HepG2 (cell line): ENCODE results near the gene JDP2. TPM values are rescaled to one million over a fixed set of nuclear protein-coding genes. Genes with fewer than 3 reads are reported as not detected.

Source experiments
- ATAC-seq: fragments of 200-7000 bp; cut with Tn5 transposase; 3 replicates; pipeline ENCODE4 v1.9.1; 2020; ENCODE audit warnings: mild to moderate bottlenecking, moderate library complexity
- BruUV-seq: library from RNA; stranded (reverse); fragments of 400-500 nt; replicated peaks from 2 replicates; lab custom pipeline; 2021; lab: Mats Ljungman, UMichigan
- CTCF ChIA-PET: fragments of 300-600 bp; formaldehyde crosslinking; extraction: SDS; loops from one replicate; lab custom pipeline; 2021; ENCODE audit warnings: low total read pairs, inconsistent platforms, low intra/inter-chr PET ratio; lab: Yijun Ruan, JAX
- POLR2A ChIA-PET: fragments of 350-600 bp; sonication (Branson Sonifier 250); formaldehyde crosslinking; loops from one replicate; lab custom pipeline; 2020; ENCODE audit warnings: antibody characterized with exemption, inconsistent platforms; lab: Yijun Ruan, JAX
- DNase-seq: peaks from one replicate; pipeline ENCODE4 v3.0.0-alpha.2; 2015; ENCODE audit warnings: low spot score
- FAIRE-seq: peaks from 3 replicates; lab custom pipeline; 2011; peaks lifted over from hg19 to GRCh38; lab: Jason Lieb, UNC
- H2AFZ ChIP-seq: one replicate; pipeline ENCODE4 v1.6.1; 2011; ENCODE audit warnings: low read length, inconsistent platforms
- H3K27ac ChIP-seq: fragments of 300-600 bp; 3 replicates; pipeline ENCODE4 v1.8.0; 2011; ENCODE audit warnings: mixed run types, mild to moderate bottlenecking, mixed read lengths, low read length, inconsistent platforms; ENCODE audit not compliant: insufficient read depth; ENCODE audit errors: extremely low read length
- H3K27me3 ChIP-seq, 2 experiments: fragments of 200-600 bp in 1 of 2; 2 replicates in 1 of 2; 3 replicates in 1 of 2; pipeline versions ENCODE4 v1.6.0 to v1.8.0; 2011; ENCODE audit warnings: low read length in 2 of 2, mild to moderate bottlenecking in 2 of 2, moderate library complexity in 2 of 2, inconsistent platforms in 1 of 2; ENCODE audit not compliant: insufficient read depth in 2 of 2, control insufficient read depth in 1 of 2
- H3K36me3 ChIP-seq, 2 experiments: fragments of 200-600 bp in 1 of 2; replicated peaks in 1 of 2; 2 replicates in 1 of 2; 3 replicates in 1 of 2; pipeline versions ENCODE4 v1.5.1 to v1.8.0; 2011; ENCODE audit warnings: low read length in 2 of 2, inconsistent platforms in 1 of 2; ENCODE audit not compliant: insufficient read depth in 2 of 2, control insufficient read depth in 1 of 2
- H3K4me1 ChIP-seq: 2 replicates; pipeline ENCODE4 v1.5.1; 2012; ENCODE audit warnings: low read length, inconsistent platforms; ENCODE audit not compliant: insufficient read depth
- H3K4me2 ChIP-seq: 2 replicates; pipeline ENCODE4 v1.6.0; 2011; ENCODE audit warnings: low read depth, low read length, inconsistent platforms
- H3K4me3 ChIP-seq, 3 experiments: fragments of 200-600 bp in 1 of 3; sonication (generic), shearing (Covaris generic) in 1 of 3; replicated peaks in 1 of 3; 2 replicates each; pipeline ENCODE4 v1.5.1; 2011 to 2016; ENCODE audit warnings: low read length in 3 of 3, inconsistent platforms in 2 of 3, low read depth in 2 of 3, mild to moderate bottlenecking in 2 of 3, control low read depth in 1 of 3, mixed read lengths in 1 of 3; ENCODE audit not compliant: insufficient read depth in 1 of 3
- H3K79me2 ChIP-seq: one replicate; pipeline ENCODE4 v1.6.1; 2011; ENCODE audit warnings: low read length, inconsistent platforms; ENCODE audit not compliant: insufficient read depth
- H3K9ac ChIP-seq: 2 replicates; pipeline ENCODE4 v1.6.0; 2011; ENCODE audit warnings: mild to moderate bottlenecking, low read depth, low read length, inconsistent platforms; ENCODE audit not compliant: insufficient read depth
- H3K9me3 ChIP-seq: 2 replicates; pipeline ENCODE4 v1.5.1; 2012; ENCODE audit warnings: mild to moderate bottlenecking, low read length
- H4K20me1 ChIP-seq: 2 replicates; pipeline ENCODE4 v1.6.0; 2011; ENCODE audit warnings: inconsistent platforms, mild to moderate bottlenecking, low read length, moderate library complexity; ENCODE audit not compliant: insufficient read depth
- DMAP1 ChIP-seq: IDR thresholded peaks from 2 replicates; pipeline ENCODE4 v1.6.1; 2016
- FOXA3 ChIP-seq: IDR thresholded peaks from 2 replicates; pipeline ENCODE4 v1.6.1; 2016; ENCODE audit warnings: missing genetic modification reagents, missing compliant biosample characterization
- GATAD2A ChIP-seq: IDR thresholded peaks from 2 replicates; pipeline ENCODE4 v1.6.1; 2016
- HCFC1 ChIP-seq: fragments of 150-350 bp; IDR thresholded peaks from 2 replicates; pipeline ENCODE4 v1.6.1; 2014; ENCODE audit warnings: low read depth, low read length
- PCBP2 ChIP-seq: fragments of 200-400 bp; formaldehyde crosslinking; optimal IDR thresholded peaks from 2 replicates; pipeline ENCODE3; 2018; ENCODE audit warnings: low read length, low read depth; ENCODE audit not compliant: poor library complexity, severe bottlenecking
- SOX5 ChIP-seq: IDR thresholded peaks from 2 replicates; pipeline ENCODE4 v1.6.1; 2016; ENCODE audit warnings: borderline replicate concordance
- SOX6 ChIP-seq, 2 experiments: fragments of 450-650 bp in 1 of 2; sonication (generic) in 1 of 2; formaldehyde crosslinking in 1 of 2; IDR thresholded peaks; 2 replicates each; pipeline versions ENCODE4 v1.4.0 to v1.6.1; 2017 to 2020; ENCODE audit warnings: antibody characterized with exemption in 1 of 2, mild to moderate bottlenecking in 1 of 2, missing genetic modification reagents in 1 of 2
- SSRP1 ChIP-seq: IDR thresholded peaks from 2 replicates; pipeline ENCODE4 v1.6.1; 2016; ENCODE audit warnings: control low read depth
- THYN1 ChIP-seq: sonication (generic); formaldehyde crosslinking; IDR thresholded peaks from 2 replicates; pipeline ENCODE4 v1.8.1; 2023; ENCODE audit warnings: low read depth, mild to moderate bottlenecking, moderate library complexity, missing genetic modification reagents, borderline replicate concordance
- ZNF124 ChIP-seq: sonication (generic); formaldehyde crosslinking; IDR thresholded peaks from 2 replicates; pipeline ENCODE4 v1.4.0; 2020; ENCODE audit warnings: missing genetic modification reagents
- ZNF333 ChIP-seq: sonication (generic); formaldehyde crosslinking; IDR thresholded peaks from 2 replicates; pipeline ENCODE4 v1.4.0; 2020; ENCODE audit warnings: mild to moderate bottlenecking, missing genetic modification reagents, borderline replicate concordance
- ZNF567 ChIP-seq: sonication (generic); formaldehyde crosslinking; IDR thresholded peaks from 2 replicates; pipeline ENCODE4 v1.8.1; 2023; ENCODE audit warnings: mild to moderate bottlenecking, missing genetic modification reagents, borderline replicate concordance
- WGBS: methylation state at CpG from one replicate; pipeline ENCODE4 v1.1.6; 2017; ENCODE audit warnings: low lambda C conversion rate; 5-methylcytosine and 5-hydroxymethylcytosine counted together
- in situ Hi-C: cut with HindIII; loops from 2 replicates; pipeline ENCODE4 v1.10.0; 2017; ENCODE audit warnings: low pct_unique_long_range_greater_than_20kb; ENCODE audit not compliant: extremely low pct_ligation_motif_present
- intact Hi-C: fragments of 100-400 bp; cut with micrococcal nuclease; formaldehyde crosslinking; loops from one replicate; pipeline ENCODE4 v1.10.0; 2022; ENCODE audit not compliant: unreplicated experiment
- polyA plus RNA-seq, 8 experiments: library from polyadenylated mRNA; depleted of rRNA in 3 of 8; stranded (reverse) in 7 of 8; unstranded in 1 of 8; fragments of >200 nt; fragmentation: Illumina TruSeq in 4 of 8; extraction: Trizol in 4 of 8; gene quantifications; 2 replicates each; pipeline versions ENCODE4 v1.2.1 to v1.2.3, GENCODE V29; 2011 to 2016; ENCODE audit warnings: low read depth in 4 of 8, missing spikeins in 1 of 8, mixed read lengths in 1 of 8; ENCODE audit not compliant: insufficient read depth in 1 of 8
- total RNA-seq, 5 experiments: library from RNA; depleted of rRNA; stranded (reverse); fragments of >200 nt; fragmentation: Illumina TruSeq; extraction: Trizol; gene quantifications; 2 replicates each; pipeline ENCODE4 v1.2.3, GENCODE V29; 2016; ENCODE audit warnings: low read depth in 1 of 5
- TF ChIP-seq, protein P1 (sequence below): sonication (generic); formaldehyde crosslinking; IDR thresholded peaks from 2 replicates; pipeline ENCODE4 v1.4.0; 2020; ENCODE audit warnings: missing genetic modification reagents, borderline replicate concordance
- TF ChIP-seq, protein P2 (sequence below): sonication (generic); formaldehyde crosslinking; IDR thresholded peaks from 2 replicates; pipeline ENCODE4 v1.9.0; 2022; ENCODE audit warnings: low read depth, missing genetic modification reagents
- TF ChIP-seq, protein P3 (sequence below): sonication (generic); formaldehyde crosslinking; IDR thresholded peaks from 2 replicates; pipeline ENCODE4 v1.5.0; 2020; ENCODE audit warnings: mild to moderate bottlenecking, missing genetic modification reagents

JDP2 gene
- total and polyA plus RNA-seq, 2 of the 13 experiments (the other 11 are each of a cell fraction or from before 2014, with no cell fraction given): 8.0 to 8.9 TPM

DNA sequence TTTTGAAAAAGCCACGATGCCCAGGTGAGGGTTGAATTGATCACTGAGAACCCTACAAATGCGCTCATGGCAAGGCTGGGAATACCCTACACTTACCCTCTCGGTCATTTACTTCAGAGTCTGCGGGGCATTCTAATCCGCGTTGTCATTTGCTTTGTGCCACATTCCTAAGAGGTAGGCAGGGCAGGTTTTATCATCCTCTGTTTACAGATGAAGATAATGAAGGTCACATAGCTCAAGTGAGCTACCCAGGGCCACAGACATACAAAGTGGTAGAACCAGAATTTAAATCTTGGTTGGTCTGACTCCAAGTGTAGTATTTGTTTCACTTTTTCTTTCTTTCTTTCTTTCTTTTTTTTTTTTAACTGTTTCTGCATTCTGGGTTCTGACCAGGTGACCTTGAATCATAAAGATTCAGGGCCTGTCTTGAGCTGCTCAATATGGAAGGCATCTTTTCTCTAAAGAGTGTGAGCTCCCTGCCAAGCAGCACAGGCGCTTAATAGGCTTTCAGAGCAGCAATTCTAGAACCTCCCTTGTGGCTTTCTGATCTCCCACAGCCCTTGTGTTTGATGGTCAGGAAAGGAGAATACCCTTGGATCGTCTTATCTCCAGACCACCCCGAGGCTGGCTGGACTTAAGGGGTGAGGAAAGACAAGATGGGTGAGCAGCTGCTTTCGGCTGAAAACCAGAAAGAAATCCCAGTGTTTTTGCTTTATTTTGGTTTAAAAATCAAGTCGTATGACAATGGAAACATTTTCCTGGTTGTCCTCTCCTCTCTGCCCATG is 93.8 kb downstream of the JDP2 start:
- Histone ChIP-seq H3K27me3 (peaks cover 0 to 10% of the 10 kb centered on the region in 2 experiments; a peak in 2 of 5 replicates), H3K9me3 (no peaks in the 10 kb centered on the region), H2AFZ (no peak overlapping the region), H3K4me3 (no peak overlapping the region), H3K9ac (no peak overlapping the region), H3K4me1 (peaks cover 33% of the 10 kb centered on the region), H3K79me2 (no peaks in the 10 kb centered on the region), H4K20me1 (no peaks in the 10 kb centered on the region), H3K27ac (no peak overlapping the region), H3K36me3 (no peaks in the 10 kb centered on the region), H3K4me2 (peak overlapping the region; percentile 26; the same call in 1 of the 2 replicates)
- ChIA-PET CTCF (no interaction called here), POLR2A (interaction anchor here (1.0 to 3.3 kb wide), 4 partner anchors 12 to 39 kb away, joined by 3 to 19 read pairs (median 6); no protein-coding TSS in a partner anchor)
- ATAC-seq: peak; percentile 46; the same call in 2 of the 3 replicates
- in situ Hi-C loops: loop anchor here (5.0 kb wide), 1 partner anchor 41 kb away; no protein-coding TSS in a partner anchor
- BruUV-seq: TSS peak; percentile 67
- intact Hi-C loops: no loop called here
- WGBS: 14% methylated on average over 11 of the region's 11 CpGs
- peak; percentile 49 for DNase-seq
- FAIRE-seq: peak; percentile 63
- no peak for TF ChIP-seq DMAP1 (CRISPR knock-in tag)
- peak; percentile 64 for TF ChIP-seq FOXA3 (CRISPR knock-in tag)
- 0 out of 2 replicates have a peak, but pooled peaks have one; percentile 20 for TF ChIP-seq SOX5 (CRISPR knock-in tag)
- TF ChIP-seq, protein P1, sequence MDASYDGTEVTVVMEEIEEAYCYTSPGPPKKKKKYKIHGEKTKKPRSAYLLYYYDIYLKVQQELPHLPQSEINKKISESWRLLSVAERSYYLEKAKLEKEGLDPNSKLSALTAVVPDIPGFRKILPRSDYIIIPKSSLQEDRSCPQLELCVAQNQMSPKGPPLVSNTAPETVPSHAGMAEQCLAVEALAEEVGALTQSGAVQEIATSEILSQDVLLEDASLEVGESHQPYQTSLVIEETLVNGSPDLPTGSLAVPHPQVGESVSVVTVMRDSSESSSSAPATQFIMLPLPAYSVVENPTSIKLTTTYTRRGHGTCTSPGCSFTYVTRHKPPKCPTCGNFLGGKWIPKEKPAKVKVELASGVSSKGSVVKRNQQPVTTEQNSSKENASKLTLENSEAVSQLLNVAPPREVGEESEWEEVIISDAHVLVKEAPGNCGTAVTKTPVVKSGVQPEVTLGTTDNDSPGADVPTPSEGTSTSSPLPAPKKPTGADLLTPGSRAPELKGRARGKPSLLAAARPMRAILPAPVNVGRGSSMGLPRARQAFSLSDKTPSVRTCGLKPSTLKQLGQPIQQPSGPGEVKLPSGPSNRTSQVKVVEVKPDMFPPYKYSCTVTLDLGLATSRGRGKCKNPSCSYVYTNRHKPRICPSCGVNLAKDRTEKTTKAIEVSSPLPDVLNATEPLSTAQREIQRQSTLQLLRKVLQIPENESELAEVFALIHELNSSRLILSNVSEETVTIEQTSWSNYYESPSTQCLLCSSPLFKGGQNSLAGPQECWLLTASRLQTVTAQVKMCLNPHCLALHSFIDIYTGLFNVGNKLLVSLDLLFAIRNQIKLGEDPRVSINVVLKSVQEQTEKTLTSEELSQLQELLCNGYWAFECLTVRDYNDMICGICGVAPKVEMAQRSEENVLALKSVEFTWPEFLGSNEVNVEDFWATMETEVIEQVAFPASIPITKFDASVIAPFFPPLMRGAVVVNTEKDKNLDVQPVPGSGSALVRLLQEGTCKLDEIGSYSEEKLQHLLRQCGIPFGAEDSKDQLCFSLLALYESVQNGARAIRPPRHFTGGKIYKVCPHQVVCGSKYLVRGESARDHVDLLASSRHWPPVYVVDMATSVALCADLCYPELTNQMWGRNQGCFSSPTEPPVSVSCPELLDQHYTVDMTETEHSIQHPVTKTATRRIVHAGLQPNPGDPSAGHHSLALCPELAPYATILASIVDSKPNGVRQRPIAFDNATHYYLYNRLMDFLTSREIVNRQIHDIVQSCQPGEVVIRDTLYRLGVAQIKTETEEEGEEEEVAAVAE (CRISPR knock-in tag): no peak
- no peak for TF ChIP-seq ZNF567 (CRISPR knock-in tag)
- TF ChIP-seq THYN1 (CRISPR knock-in tag): no peak
- 0 out of 2 replicates have a peak, but pooled peaks have one; percentile 30 for TF ChIP-seq GATAD2A (CRISPR knock-in tag)
- no peak for TF ChIP-seq HCFC1
- no peak for TF ChIP-seq PCBP2
- TF ChIP-seq, protein P2, sequence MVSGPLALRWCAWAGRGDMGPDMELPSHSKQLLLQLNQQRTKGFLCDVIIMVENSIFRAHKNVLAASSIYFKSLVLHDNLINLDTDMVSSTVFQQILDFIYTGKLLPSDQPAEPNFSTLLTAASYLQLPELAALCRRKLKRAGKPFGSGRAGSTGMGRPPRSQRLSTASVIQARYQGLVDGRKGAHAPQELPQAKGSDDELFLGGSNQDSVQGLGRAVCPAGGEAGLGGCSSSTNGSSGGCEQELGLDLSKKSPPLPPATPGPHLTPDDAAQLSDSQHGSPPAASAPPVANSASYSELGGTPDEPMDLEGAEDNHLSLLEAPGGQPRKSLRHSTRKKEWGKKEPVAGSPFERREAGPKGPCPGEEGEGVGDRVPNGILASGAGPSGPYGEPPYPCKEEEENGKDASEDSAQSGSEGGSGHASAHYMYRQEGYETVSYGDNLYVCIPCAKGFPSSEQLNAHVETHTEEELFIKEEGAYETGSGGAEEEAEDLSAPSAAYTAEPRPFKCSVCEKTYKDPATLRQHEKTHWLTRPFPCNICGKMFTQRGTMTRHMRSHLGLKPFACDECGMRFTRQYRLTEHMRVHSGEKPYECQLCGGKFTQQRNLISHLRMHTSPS (CRISPR knock-in tag): 0 out of 2 replicates have a peak, but pooled peaks have one; percentile 17
- no peak for TF ChIP-seq ZNF333 (CRISPR knock-in tag)
- TF ChIP-seq ZNF124: no peak
- TF ChIP-seq SSRP1 (CRISPR knock-in tag): no peak
- TF ChIP-seq, protein P3, sequence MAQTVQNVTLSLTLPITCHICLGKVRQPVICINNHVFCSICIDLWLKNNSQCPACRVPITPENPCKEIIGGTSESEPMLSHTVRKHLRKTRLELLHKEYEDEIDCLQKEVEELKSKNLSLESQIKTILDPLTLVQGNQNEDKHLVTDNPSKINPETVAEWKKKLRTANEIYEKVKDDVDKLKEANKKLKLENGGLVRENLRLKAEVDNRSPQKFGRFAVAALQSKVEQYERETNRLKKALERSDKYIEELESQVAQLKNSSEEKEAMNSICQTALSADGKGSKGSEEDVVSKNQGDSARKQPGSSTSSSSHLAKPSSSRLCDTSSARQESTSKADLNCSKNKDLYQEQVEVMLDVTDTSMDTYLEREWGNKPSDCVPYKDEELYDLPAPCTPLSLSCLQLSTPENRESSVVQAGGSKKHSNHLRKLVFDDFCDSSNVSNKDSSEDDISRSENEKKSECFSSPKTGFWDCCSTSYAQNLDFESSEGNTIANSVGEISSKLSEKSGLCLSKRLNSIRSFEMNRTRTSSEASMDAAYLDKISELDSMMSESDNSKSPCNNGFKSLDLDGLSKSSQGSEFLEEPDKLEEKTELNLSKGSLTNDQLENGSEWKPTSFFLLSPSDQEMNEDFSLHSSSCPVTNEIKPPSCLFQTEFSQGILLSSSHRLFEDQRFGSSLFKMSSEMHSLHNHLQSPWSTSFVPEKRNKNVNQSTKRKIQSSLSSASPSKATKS (CRISPR knock-in tag): no peak
- no peak for TF ChIP-seq SOX6 (IDR thresholded peaks at IDR 0.05)
- 0 out of 2 replicates have a peak, but pooled peaks have one; percentile 20 for TF ChIP-seq SOX6 (CRISPR knock-in tag; IDR thresholded peaks at IDR 0.05)
